CD14-positive monocyte (primary cell): ENCODE measurements around the gene SLC35B1. TPM values are rescaled to one million over a fixed set of nuclear protein-coding genes. Genes with fewer than 3 reads are reported as not detected.
A peak's percentile ranks its signal among the peaks of the same experiment; 100 is the strongest.

ENCODE experiments used
- DNase-seq, 3 donors: peaks; one replicate each; pipeline ENCODE4 v3.0.0-alpha.2; 2011 to 2022
- H2AFZ ChIP-seq: 2 replicates; pipeline ENCODE4 v1.6.0; 2012; ENCODE audit warnings: mild to moderate bottlenecking, low read depth, low read length, inconsistent platforms; ENCODE audit not compliant: insufficient read depth, poor library complexity, severe bottlenecking
- H3K27ac ChIP-seq, 2 donors: 1 replicate in 1 of 2; 2 replicates in 1 of 2; pipeline ENCODE4 v1.5.1; 2012 to 2013; ENCODE audit warnings: low read length in 2 of 2, control low read depth in 1 of 2, inconsistent platforms in 1 of 2, low read depth in 1 of 2, mild to moderate bottlenecking in 1 of 2
- H3K27me3 ChIP-seq, 2 donors: one replicate each; pipeline versions ENCODE4 v1.6.0 to v1.6.1; 2011 to 2013; ENCODE audit warnings: low read length in 2 of 2; ENCODE audit not compliant: control insufficient read depth in 2 of 2, insufficient read depth in 2 of 2
- H3K36me3 ChIP-seq, 2 donors: replicated peaks in 1 of 2; 1 replicate in 1 of 2; 2 replicates in 1 of 2; pipeline versions ENCODE4 v1.5.1 to v1.6.1; 2012 to 2013; ENCODE audit warnings: low read length in 2 of 2, control low read depth in 1 of 2, inconsistent platforms in 1 of 2, mild to moderate bottlenecking in 1 of 2; ENCODE audit not compliant: insufficient read depth in 2 of 2, control insufficient read depth in 1 of 2
- H3K4me1 ChIP-seq, 2 donors: 1 replicate in 1 of 2; 2 replicates in 1 of 2; pipeline versions ENCODE4 v1.5.1 to v1.6.1; 2012 to 2013; ENCODE audit warnings: low read length in 2 of 2, control low read depth in 1 of 2, inconsistent platforms in 1 of 2, mild to moderate bottlenecking in 1 of 2, moderate library complexity in 1 of 2; ENCODE audit not compliant: insufficient read depth in 2 of 2, control insufficient read depth in 1 of 2
- H3K4me2 ChIP-seq: replicated peaks from 2 replicates; pipeline ENCODE3; 2012; ENCODE audit warnings: low read length, moderate library complexity, mild to moderate bottlenecking; ENCODE audit not compliant: poor library complexity, severe bottlenecking; ENCODE audit errors: extremely low read depth
- H3K4me3 ChIP-seq, 3 experiments: fragments of 200-600 bp in 1 of 3; sonication (generic) in 1 of 3; replicated peaks in 1 of 3; 1 replicate in 2 of 3; 2 replicates in 1 of 3; pipeline ENCODE4 v1.5.1; 2011 to 2013; ENCODE audit warnings: low read length in 3 of 3, mild to moderate bottlenecking in 3 of 3, control low read depth in 2 of 3, low read depth in 2 of 3, inconsistent platforms in 1 of 3, moderate library complexity in 1 of 3
- H3K79me2 ChIP-seq: 2 replicates; pipeline ENCODE4 v1.6.0; 2012; ENCODE audit warnings: mild to moderate bottlenecking, control low read depth, inconsistent platforms, low read length, moderate library complexity; ENCODE audit not compliant: insufficient read depth
- H3K9ac ChIP-seq: 2 replicates; pipeline ENCODE4 v1.6.0; 2017; ENCODE audit warnings: low read length, mild to moderate bottlenecking; ENCODE audit not compliant: insufficient read depth, poor library complexity, severe bottlenecking
- H3K9me3 ChIP-seq, 2 donors: replicated peaks in 1 of 2; 1 replicate in 1 of 2; 2 replicates in 1 of 2; pipeline versions ENCODE4 v1.5.1 to v1.6.1; 2012 to 2013; ENCODE audit warnings: low read length in 2 of 2, control low read depth in 1 of 2; ENCODE audit not compliant: control insufficient read depth in 1 of 2, insufficient read depth in 1 of 2
- H4K20me1 ChIP-seq: 2 replicates; pipeline ENCODE4 v1.6.0; 2012; ENCODE audit warnings: mild to moderate bottlenecking, low read length, control low read depth, moderate library complexity; ENCODE audit not compliant: insufficient read depth
- H3K27ac Mint-ChIP-seq, 7 donors: one replicate each; pipeline ENCODE4 v1.8.0; 2020; ENCODE audit warnings: mild to moderate bottlenecking in 7 of 7, mixed read lengths in 7 of 7, moderate library complexity in 6 of 7, inconsistent platforms in 2 of 7
- H3K27me3 Mint-ChIP-seq, 3 donors: one replicate each; pipeline ENCODE4 v1.8.0; 2021 to 2022; ENCODE audit warnings: low read depth in 3 of 3, mild to moderate bottlenecking in 3 of 3, mixed read lengths in 3 of 3, moderate library complexity in 3 of 3, inconsistent platforms in 1 of 3
- H3K36me3 Mint-ChIP-seq, 2 donors: one replicate each; pipeline ENCODE4 v1.8.0; 2020; ENCODE audit warnings: mixed read lengths in 2 of 2, inconsistent platforms in 1 of 2, mild to moderate bottlenecking in 1 of 2
- H3K4me1 Mint-ChIP-seq: one replicate; pipeline ENCODE4 v1.8.0; 2020; ENCODE audit warnings: mild to moderate bottlenecking, mixed read lengths
- H3K4me3 Mint-ChIP-seq, 2 donors: one replicate each; pipeline ENCODE4 v1.8.0; 2020; ENCODE audit warnings: mild to moderate bottlenecking in 2 of 2, mixed read lengths in 2 of 2, moderate library complexity in 1 of 2
- H3K9me3 Mint-ChIP-seq, 7 donors: one replicate each; pipeline ENCODE4 v1.8.0; 2020 to 2022; ENCODE audit warnings: mixed read lengths in 7 of 7, mild to moderate bottlenecking in 6 of 7, moderate library complexity in 6 of 7, inconsistent platforms in 2 of 7
- WGBS: methylation state at CpG from one replicate; pipeline ENCODE4 v1.1.5; 2013; ENCODE audit warnings: missing lambda C conversion rate; ENCODE audit not compliant: insufficient coverage; 5-methylcytosine and 5-hydroxymethylcytosine counted together
- intact Hi-C, 2 donors: fragments of 100-400 bp; cut with micrococcal nuclease; formaldehyde crosslinking; loops; one replicate each; pipeline versions ENCODE4 v1.15.0 to v1.15.1; 2023
- polyA plus RNA-seq, 3 donors: library from polyadenylated mRNA; depleted of rRNA in 1 of 3; unstranded in 2 of 3; stranded (reverse) in 1 of 3; fragments of 300-500 nt in 2 of 3; fragments of >200 nt in 1 of 3; fragmentation: Illumina TruSeq in 2 of 3; gene quantifications; 1 replicate in 2 of 3; 2 replicates in 1 of 3; pipeline ENCODE4 v1.2.3, GENCODE V29; 2012 to 2021
- TF ChIP-seq, protein P1 (sequence below): fragments of 200-600 bp; IDR thresholded peaks from one replicate; pipeline ENCODE4 v1.8.0; 2022; ENCODE audit warnings: antibody characterized with exemption, mild to moderate bottlenecking

The SLC35B1 gene
- polyA plus RNA-seq, 3 donors: 56.0 to 61.0 (median 58.8) TPM

DNA sequence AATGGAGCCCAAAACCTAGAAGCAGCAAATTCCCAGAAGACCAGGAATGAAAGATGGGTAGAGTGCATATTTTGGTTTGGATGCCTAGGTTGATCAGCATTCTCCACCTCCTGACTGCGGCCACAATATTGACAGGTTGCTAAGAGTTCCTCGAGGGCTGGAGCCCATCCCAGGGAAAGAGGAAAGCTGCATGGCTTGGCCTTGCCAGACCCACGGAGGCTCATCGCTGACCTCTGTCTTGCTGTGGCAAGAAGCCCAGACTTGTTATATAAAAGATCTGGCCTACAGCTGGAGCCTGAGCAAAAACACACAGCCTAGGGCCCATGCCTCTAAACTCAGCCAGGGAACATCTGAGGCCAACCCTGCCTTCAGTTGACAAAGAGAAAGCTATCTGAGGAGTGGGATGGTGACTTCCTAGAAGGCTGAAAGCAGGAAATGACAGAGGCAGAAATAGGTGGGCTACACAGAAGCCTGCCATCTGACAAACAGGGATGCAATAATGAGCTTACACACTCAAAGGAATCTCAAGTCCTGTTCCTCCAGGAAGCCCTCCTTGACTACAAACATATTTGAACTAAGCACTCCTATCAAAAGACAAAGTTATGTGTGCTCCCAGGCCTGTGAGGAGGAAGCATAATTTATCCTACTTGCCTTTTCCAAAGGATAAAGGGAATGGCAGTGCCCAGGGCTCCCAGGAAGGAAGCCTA is 22.5 kb upstream of the SLC35B1 start:
- H3K4me3 Mint-ChIP-seq: no peak overlapping the region
- no peaks in the 10 kb centered on the region for H3K9me3 ChIP-seq
- H3K36me3 Mint-ChIP-seq: peaks cover 30 to 50% of the 10 kb centered on the region in 2 donors
- 77% methylated on average over 4 of the region's 4 CpGs for WGBS
- peaks cover 32 to 47% of the 10 kb centered on the region in 2 donors for H3K4me1 ChIP-seq
- H3K4me1 Mint-ChIP-seq: peaks cover 61% of the 10 kb centered on the region
- no peak overlapping the region for H2AFZ ChIP-seq
- H3K27me3 ChIP-seq: no peaks in the 10 kb centered on the region
- no peak overlapping the region for H3K9ac ChIP-seq
- no peak overlapping the region for H3K4me3 ChIP-seq
- peak overlapping the region in 3 of 7 donors; percentile 72 to 80 (median 75) for H3K27ac Mint-ChIP-seq
- no peak for DNase-seq
- no peak overlapping the region for H3K4me2 ChIP-seq
- no peaks in the 10 kb centered on the region for H4K20me1 ChIP-seq
- H3K36me3 ChIP-seq: peaks cover 10 to 37% of the 10 kb centered on the region in 2 donors
- intact Hi-C loops: no loop called here
- H3K9me3 Mint-ChIP-seq: peaks cover 0 to 6% (median 0%) of the 10 kb centered on the region in 7 donors
- TF ChIP-seq, protein P1, sequence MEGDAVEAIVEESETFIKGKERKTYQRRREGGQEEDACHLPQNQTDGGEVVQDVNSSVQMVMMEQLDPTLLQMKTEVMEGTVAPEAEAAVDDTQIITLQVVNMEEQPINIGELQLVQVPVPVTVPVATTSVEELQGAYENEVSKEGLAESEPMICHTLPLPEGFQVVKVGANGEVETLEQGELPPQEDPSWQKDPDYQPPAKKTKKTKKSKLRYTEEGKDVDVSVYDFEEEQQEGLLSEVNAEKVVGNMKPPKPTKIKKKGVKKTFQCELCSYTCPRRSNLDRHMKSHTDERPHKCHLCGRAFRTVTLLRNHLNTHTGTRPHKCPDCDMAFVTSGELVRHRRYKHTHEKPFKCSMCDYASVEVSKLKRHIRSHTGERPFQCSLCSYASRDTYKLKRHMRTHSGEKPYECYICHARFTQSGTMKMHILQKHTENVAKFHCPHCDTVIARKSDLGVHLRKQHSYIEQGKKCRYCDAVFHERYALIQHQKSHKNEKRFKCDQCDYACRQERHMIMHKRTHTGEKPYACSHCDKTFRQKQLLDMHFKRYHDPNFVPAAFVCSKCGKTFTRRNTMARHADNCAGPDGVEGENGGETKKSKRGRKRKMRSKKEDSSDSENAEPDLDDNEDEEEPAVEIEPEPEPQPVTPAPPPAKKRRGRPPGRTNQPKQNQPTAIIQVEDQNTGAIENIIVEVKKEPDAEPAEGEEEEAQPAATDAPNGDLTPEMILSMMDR: no peak
- H3K27me3 Mint-ChIP-seq: no peaks in the 10 kb centered on the region
- peak overlapping the region in 1 of 2 donors; percentile 29 for H3K27ac ChIP-seq
- peaks cover 80% of the 10 kb centered on the region for H3K79me2 ChIP-seq

DNA sequence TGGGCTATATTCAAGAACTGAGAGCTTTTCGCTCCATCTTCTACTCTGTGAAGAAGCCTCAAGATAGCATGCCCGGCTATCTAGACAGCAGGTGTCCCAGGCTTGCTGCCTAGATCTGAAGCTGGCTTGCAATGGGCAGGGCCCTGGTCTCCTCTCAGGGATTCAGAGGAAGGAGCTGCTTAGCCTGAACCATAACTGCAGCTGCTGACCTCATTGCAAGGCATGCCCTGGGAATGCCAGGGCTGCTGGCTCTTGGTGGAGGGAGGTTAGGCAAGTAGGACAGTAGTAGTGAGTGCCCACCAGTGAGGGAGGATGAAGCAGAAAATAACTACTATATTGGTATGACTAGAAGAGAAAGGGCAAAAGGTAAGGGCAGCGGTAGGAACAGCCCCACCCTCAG is 21.3 kb upstream of the SLC35B1 start:
- Histone ChIP-seq H3K4me3 (peak overlapping the region in 1 of 3 experiments; percentile 37), H3K36me3 (peaks cover 10 to 42% of the 10 kb centered on the region in 2 donors), H3K9ac (no peak overlapping the region), H2AFZ (no peak overlapping the region), H3K4me2 (no peak overlapping the region), H3K27me3 (no peaks in the 10 kb centered on the region), H3K27ac (peak overlapping the region; percentile 51 to 59), H4K20me1 (no peaks in the 10 kb centered on the region), H3K79me2 (peaks cover 77% of the 10 kb centered on the region), H3K4me1 (peaks cover 20 to 36% of the 10 kb centered on the region in 2 donors), H3K9me3 (no peaks in the 10 kb centered on the region)
- no peak overlapping the region for H3K4me3 Mint-ChIP-seq
- no peaks in the 10 kb centered on the region for H3K27me3 Mint-ChIP-seq
- peak overlapping the region; percentile 66 to 93 (median 80) for H3K27ac Mint-ChIP-seq
- WGBS: 75% methylated on average over 1 of the region's 3 CpGs
- H3K4me1 Mint-ChIP-seq: peaks cover 56% of the 10 kb centered on the region
- peaks cover 0 to 7% (median 0%) of the 10 kb centered on the region in 7 donors for H3K9me3 Mint-ChIP-seq
- DNase-seq: no peak
- intact Hi-C loops: loop anchor here in 1 of 2 donors (5.0 kb wide), 1 partner anchor 33 kb away; the partner anchor contains the start of gene FAM117A
- TF ChIP-seq, protein P1: no peak
- H3K36me3 Mint-ChIP-seq: peaks cover 35 to 62% of the 10 kb centered on the region in 2 donors
